Adipose tissue (tissue), 3 donors: ENCODE data around the gene NBPF20. TPM values are rescaled to one million over a fixed set of nuclear protein-coding genes. Genes with fewer than 3 reads are reported as not detected.
"Not testable (repeated sequence)": the region's sequence is repeated elsewhere in the genome, so short reads cannot be mapped to it uniquely, and the experiment has no call there.

ENCODE experiments used
- H3K27ac ChIP-seq: one replicate; pipeline ENCODE4 v1.5.1; 2013; ENCODE audit warnings: low read depth, low read length
- WGBS, 3 donors: extraction: QIAGEN DNeasy Blood & Tissue Kit; methylation state at CpG; one replicate each; pipeline ENCODE4 v1.1.7; 2013; 5-methylcytosine and 5-hydroxymethylcytosine counted together
- polyA plus RNA-seq, 3 donors: library from polyadenylated mRNA; stranded (reverse); fragments of 200-250 nt; gene quantifications; one replicate each; pipeline ENCODE4 v1.2.3, GENCODE V29; 2013
- donor health status: healthy with polysubstance abuse.
- donor health status: Bipolar disorder and iron deficiency.
- donor health status: healthy.

The NBPF20 gene, protein sequence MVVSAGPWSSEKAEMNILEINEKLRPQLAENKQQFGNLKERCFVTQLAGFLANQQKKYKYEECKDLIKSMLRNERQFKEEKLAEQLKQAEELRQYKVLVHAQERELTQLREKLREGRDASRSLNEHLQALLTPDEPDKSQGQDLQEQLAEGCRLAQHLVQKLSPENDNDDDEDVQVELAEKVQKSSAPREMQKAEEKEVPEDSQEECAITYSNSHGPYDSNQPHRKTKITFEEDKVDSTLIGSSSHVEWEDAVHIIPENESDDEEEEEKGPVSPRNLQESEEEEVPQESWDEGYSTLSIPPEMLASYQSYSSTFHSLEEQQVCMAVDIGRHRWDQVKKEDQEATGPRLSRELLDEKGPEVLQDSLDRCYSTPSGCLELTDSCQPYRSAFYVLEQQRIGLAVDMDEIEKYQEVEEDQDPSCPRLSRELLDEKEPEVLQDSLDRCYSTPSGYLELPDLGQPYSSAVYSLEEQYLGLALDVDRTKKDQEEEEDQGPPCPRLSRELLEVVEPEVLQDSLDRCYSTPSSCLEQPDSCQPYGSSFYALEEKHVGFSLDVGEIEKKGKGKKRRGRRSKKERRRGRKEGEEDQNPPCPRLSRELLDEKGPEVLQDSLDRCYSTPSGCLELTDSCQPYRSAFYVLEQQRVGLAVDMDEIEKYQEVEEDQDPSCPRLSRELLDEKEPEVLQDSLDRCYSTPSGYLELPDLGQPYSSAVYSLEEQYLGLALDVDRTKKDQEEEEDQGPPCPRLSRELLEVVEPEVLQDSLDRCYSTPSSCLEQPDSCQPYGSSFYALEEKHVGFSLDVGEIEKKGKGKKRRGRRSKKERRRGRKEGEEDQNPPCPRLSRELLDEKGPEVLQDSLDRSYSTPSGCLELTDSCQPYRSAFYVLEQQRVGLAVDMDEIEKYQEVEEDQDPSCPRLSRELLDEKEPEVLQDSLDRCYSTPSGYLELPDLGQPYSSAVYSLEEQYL (N-terminal part only)
- polyA plus RNA-seq, result 1 to 10 TPM in 1 of 3 donors, under 1 TPM in 2; 0.65 to 1.7 (median 0.86) TPM

DNA sequence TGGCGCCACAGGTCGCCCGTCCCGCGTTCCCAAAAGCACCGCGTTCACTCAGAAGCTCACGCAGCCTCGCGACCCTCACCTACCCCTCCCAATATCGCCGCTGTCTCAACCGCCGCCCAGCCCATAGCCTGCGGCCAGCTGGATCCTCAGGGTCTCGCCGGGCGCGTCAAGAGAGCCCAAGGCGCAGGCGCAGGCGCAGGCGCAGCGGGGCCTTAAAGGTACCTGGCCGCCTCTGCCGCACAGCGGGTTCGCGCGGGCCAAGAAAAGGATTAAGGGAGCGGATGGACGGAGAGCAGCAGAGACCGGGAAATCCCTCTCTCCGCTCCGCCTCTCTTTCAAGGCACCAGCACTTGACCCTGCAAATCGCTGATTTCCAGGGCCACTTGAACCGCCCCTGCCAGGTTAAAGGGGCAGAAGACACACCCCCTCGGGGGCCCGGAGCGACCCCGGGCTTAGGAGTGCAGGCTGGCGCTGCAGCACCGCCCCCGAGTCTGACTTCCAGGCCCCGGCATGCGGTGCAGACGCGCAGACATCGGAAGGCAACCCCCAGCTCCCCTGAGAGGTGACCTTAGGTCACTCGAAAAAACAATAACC is at the start of gene NBPF20:
NBPF20 (minus strand) TSS at position 168 of the 594 bp plus-strand sequence. CDS start 20,331 bp downstream, outside the sequence.
- 0% methylated on average over 37 to 50 of the region's 50 CpGs for WGBS, 3 donors
- H3K27ac ChIP-seq, result no peak within 1 kb of the TSS

DNA sequence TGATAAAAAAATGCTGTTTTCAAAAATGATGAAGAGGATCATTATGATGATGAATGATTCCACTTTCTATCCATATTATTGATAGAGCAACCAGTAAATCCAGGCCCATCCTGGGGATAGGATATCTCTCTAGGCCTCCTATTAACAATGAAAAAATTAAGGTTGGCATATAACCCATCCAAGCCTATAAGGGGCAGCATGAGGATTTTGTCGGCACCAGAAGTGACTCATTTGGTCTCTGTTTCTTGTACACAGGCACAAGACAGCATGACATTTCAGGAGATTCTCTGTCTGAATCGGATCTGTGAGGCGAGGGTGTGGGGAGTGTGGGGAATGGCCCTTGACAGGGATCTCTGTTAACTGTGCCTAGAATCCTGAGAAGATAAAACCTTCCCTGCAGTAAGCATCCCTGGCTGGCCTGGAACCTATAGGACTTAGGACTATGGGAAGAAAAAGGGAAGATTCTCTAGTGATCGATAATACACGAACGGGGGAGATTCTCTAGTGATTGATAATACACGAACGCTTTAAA is 49.5 kb upstream of the NBPF20 start:
- 21 to 39% (median 33%) methylated on average over 6 to 8 of the region's 8 CpGs for WGBS, 3 donors
- H3K27ac ChIP-seq, result not testable (repeated sequence)

DNA sequence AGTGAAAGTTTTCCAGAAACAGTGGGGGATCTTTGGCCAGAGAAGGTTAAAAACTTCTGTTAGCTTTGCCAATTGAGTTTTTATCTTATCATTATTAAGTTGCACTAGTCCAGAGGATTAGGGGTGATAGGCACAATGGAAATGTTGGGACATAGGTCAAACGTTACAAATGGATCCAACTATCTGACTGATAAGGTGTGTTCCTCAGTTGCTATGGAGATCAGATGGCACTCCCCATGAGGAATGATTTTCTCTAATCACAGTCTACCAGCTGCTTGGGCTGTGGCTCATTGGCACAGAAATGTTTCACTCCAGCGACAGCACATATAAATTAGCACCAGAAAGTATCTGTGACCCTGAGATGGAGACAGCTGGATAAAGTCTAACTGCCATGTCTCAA is 47.3 kb upstream of the NBPF20 start:
- WGBS, 3 donors, result 50 to 87% (median 62%) methylated on average over 1 of the region's 2 CpGs
- not testable (repeated sequence) for H3K27ac ChIP-seq

DNA sequence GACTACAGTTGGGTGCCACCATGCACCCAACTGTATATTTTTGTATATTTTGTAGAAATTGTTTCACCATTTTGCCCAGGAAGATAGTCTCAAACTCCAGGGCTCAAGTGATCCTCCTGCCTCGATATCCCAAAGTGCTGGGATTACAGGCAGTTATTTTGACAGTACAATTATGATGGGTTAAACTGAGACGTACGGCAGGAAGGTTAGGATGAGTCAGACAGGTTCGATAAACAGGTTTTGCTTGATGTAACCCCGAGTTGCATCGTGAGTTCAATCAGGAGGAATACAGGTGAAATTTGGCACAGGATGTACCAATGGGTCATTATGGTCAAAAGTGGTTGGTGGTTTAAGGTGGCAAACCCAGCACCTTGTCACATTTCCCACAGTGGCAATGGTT is 46.0 kb upstream of the NBPF20 start:
- 66 to 86% (median 85%) methylated on average over 6 of the region's 6 CpGs for WGBS, 3 donors

DNA sequence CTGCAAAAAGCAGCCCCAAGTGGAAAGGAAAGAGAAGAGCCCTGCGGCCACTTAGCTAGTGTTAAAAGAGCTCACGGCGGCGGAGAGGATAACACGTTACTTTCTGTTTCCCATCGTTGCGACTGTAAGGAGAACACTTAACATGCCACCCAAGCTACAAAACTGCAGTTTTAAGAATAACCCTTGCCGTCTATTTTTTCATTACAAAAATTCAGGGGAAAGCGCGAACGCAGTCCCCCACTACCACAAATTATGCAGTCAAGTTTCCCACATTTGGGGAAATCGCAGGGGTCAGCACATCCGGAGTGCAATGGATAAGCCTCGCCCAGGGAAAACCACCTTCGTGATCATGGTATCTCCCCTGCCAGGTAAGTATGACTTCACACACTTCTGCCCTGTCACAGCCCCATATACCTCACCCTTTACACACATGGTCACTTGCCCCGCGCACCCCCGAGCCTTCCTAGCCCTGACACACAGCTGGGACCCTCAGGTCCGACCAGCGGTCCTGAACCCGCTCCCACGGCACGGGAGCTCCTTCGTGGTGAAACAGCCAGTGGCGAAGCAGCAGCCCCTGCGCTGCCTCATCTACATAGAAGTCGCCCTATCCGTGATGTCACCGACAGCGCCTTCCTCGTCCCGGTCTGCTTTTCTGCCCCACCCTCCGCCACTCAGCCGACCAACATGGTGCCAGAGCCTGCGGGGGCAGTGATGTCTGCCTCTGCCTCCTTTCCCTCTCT is 40.2 kb upstream of the NBPF20 start:
- WGBS, 3 donors, result 0 to 1% (median 1%) methylated on average over 15 to 18 of the region's 35 CpGs
- H3K27ac ChIP-seq, result not testable (repeated sequence)

More for the DNA sequence above, 46.0 kb upstream of the NBPF20 start:
- not testable (repeated sequence) for H3K27ac ChIP-seq

DNA sequence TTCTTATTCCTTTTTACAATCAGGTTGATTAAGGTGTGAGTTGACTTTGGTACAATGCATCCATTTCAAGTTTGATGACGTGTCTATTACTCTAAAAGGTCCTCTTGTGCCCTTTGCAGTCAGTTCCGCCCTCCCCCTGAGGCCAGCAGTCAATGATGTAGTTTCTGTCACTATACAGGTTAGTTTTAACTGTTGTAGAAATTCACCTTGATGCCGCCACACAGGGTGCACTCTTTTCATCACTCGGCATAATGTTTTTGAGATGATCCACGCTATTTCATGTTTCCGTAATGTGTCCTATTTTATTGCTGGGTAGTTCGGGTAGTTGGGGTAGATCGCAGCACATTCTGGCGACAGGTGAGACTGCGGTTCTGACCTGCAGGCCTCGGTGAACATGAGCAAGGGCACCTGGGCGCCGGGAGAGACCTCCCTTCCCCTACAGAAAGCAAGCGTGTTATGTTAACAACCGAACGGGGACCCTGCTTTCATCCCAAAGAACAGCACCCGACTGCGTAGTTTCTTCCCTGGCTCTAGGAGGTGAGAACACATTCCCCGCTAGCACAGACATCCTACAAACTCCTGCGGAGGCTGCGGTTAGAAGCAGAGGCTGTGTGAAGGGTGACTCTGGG is 39.4 kb upstream of the NBPF20 start:
- H3K27ac ChIP-seq, result not testable (repeated sequence)
- WGBS, 3 donors, result 16 to 23% (median 18%) methylated on average over 4 to 5 of the region's 21 CpGs

DNA sequence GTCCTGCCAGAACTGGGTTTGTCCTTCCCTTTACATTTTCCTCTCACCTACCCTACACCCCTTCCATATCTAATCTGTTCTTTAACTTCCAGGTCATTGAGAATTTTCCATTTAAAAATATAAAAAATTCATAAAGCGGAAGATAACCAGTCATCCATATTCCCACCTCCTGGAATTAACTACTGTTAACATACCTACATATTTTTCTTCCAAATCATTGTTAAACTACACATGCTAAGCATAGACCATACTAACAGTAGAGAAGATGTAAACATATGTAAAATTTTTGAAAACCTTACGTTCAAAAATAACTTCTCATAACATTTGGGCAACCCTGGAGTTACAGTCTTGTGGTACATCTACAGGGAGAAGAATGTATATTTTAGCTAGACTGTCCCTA is 38.6 kb upstream of the NBPF20 start:
- H3K27ac ChIP-seq, result not testable (repeated sequence)
- WGBS, 3 donors, result 89 to 94% (median 90%) methylated on average over 2 of the region's 2 CpGs

DNA sequence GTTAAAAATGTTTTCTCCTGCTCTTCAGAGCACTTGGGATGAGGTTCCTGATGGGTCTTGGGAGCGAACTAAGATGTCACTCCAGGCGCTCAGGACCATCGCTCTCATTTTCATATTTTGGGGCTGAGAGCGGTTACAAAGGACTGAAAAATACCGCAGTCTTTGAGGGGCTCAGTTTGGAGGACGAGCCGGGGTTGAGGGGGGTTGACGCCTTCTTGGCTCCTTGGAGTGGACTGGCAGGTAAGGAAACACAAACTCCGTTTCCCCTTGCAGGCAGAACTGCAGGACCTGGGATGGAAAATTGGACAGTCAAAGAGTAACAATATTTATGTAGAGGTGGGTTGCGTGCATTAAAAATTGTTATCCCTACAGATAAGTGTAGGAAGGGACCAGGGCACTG is 35.3 kb upstream of the NBPF20 start:
- not testable (repeated sequence) for H3K27ac ChIP-seq
- WGBS, 3 donors, result 52 to 66% (median 58%) methylated on average over 8 to 9 of the region's 10 CpGs

DNA sequence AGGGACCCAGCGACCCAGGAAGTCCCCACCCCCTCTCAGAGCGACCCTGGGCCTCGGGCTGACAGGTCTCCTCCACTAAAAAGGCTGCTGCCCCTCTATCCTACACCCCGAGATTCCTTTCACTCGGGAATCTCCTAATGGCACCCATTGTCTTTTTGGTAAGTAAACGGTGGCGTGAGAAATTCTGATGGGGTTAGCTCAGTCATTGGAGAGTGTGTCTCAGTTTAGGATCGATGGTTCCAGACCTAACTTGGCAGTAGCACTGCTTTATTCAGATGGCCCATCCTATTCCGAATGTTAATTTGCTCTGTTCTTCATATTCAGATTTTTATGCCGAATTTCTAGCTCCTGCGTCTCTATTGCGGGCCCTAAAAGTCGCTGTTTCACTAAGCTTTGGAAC is 34.6 kb upstream of the NBPF20 start:
- 3 to 5% (median 5%) methylated on average over 10 to 12 of the region's 13 CpGs for WGBS, 3 donors
- H3K27ac ChIP-seq, result not testable (repeated sequence)

DNA sequence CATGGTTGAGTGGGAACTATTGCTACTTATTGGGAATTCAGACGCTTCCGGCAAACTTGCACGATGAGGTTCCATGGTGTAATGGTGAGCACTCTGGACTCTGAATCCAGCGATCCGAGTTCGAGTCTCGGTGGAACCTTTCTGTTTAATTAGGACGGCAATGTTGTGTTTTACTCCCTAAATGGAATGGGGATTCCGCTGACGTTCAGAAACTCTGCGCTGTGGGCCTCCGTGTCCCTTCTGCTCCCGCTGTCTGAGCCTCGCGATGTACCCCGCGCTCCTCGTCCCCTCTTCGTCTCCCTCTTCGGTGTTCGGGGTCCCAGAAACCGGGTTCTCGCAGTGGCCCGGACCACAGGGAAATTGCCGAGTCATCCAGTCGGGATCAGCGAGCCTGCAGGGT is 34.2 kb upstream of the NBPF20 start:
- WGBS, 3 donors, result no CpG with 5 or more reads among the region's 27 CpGs
- not testable (repeated sequence) for H3K27ac ChIP-seq

DNA sequence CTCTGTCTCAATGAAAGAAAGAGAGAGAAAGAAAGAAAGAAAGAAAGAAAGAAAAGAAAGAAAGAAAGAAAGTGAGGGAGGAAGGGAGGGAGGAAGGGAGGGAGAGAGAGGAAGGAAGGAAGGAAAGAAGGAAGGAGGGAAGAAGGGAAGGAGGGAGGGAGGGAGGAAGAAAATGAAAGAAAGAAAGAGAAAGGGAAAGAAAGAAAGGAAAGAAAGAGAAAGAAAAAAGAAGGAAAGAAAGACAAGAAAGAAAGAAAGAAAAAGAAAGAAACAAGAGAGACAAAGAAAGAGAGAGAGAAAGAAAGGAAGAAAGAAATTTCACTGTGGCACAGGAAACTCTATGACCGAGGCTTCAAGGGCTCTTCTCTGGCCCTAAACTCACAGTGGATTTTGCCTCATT is 33.7 kb upstream of the NBPF20 start:
- 60 to 80% methylated on average over 1 of the region's 1 CpG; no CpG with 5 or more reads in 1 of the 3 donors for WGBS, 3 donors
- H3K27ac ChIP-seq, result not testable (repeated sequence)

DNA sequence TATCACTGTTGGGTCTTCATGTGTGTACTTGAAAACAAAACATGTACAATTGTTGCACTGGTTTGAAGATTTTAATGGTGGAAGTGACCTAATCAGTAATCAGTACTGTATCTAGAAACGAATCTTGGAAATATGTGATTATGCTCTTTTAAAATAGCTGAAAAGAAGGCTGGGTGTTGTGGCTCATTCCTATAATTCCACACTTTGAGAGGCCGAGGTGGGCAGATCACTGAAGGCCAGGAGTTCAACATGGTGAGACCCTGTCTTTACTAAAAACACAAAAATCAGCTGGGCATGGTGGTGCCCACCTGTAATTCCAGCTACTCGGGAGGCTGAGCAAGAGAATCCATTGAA is 29.4 kb upstream of the NBPF20 start:
- not testable (repeated sequence) for H3K27ac ChIP-seq
- WGBS, 3 donors, result 55 to 70% (median 60%) methylated on average over 2 of the region's 3 CpGs

DNA sequence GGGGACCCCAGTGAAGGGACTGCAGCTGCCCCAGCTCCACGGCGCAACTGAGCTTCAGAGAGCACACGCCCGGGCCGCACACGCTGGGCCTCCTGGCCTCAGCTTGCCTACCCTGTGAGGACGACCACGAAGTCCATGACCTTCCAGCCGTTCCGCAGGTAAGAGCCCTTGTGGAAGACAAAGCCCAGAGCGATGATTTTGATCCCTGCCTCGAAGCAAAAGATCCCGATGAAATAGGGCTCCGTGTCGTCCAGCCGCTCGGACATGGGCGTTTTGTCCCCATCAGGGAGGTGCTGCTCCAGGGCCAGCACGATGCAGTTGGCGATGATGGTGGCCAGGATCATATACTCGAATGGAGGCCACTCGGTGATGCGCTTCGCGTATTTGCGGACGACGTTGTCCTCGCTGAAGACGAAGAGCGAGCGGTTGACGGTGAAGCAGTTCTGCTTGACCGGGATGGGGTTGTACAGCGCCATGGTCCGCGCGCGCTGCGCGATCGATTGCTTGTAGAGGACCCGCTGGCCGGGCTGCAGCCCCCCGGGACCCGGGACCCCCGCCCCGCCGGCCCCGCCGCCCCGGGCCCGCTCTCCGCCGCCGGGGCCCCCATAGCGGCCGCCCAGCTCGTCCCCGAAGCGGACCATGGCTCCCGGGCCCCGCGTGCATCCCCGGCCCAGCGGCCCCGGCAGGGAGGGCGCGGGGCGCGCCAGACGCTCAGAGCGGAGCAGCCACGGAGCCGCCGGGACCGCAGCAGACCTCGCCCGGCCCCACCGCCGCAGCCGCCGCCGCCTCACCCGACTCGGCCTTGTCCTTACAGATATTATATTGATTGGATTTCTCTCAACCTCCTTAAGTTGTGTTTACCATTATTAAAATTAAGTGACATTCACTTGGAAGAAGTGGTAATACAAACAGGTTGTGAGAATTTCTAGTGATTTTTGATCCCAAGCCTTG is 28.7 kb upstream of the NBPF20 start:
- not testable (repeated sequence) for H3K27ac ChIP-seq
- WGBS, 3 donors, result 15 to 21% (median 20%) methylated on average over 43 to 57 of the region's 86 CpGs

DNA sequence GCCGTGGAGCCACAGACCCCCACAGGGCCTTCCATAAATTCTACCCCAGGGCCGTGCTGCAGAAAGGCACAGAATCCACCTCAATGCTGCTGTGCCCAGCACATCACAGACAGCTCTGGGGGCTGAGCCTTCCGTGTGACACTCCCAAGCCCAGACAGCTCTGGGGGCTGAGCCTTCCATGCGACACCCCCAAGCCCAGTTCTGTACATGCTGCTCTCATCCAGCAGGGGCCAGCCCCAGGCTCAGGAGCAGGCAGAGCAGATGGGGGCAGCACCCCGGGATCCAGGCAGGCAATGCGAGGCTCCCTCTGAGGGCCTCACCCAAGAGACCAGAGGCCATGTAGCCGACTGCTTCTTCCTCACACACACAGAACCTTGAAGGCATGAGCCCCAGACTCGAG is 27.1 kb upstream of the NBPF20 start:
- 40 to 70% (median 63%) methylated on average over 2 to 3 of the region's 8 CpGs for WGBS, 3 donors
- not testable (repeated sequence) for H3K27ac ChIP-seq

DNA sequence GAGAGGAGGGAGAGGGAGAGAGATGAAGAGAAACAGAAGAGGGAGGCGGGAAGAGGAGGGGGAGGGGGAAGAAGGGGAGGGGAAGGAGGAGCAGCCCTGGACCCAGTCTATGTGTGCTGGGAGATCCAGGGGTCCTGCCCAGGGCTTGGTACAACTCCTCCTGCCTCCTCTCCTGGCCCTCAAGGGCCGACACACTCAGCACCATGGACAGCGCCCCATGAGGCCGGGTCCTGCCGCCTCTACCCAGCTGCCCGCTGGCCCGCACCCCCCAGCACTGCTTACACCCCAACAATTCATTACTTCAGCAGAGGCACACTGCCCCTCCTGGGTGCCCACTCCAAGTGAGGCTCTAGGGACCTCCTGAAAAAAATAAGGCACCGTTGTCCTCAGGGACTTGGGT is 26.5 kb upstream of the NBPF20 start:
- 0 to 9% (median 4%) methylated on average over 3 to 6 of the region's 8 CpGs for WGBS, 3 donors
- H3K27ac ChIP-seq, result not testable (repeated sequence)

DNA sequence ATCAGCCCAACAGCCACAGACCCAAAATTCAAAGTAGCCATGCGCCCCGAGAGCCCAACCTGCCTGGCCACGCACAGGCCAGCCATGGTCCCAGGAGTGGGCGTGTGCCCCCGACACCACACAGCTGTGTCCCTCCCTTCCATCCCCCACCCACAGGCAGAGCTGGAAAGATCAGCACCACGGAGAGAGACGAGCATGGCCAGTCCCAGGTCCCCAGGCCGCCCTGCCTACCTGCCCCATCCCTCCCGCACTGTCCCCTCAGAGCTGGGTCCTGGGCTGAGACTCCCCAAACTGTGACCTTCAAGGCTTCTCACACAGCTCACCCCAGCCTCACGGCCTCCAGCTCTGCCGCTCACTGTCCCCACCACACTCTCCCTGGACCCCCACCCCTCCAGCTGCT is 19.8 kb upstream of the NBPF20 start:
- H3K27ac ChIP-seq, result not testable (repeated sequence)
- WGBS, 3 donors, result 30 to 44% (median 35%) methylated on average over 5 to 10 of the region's 11 CpGs

DNA sequence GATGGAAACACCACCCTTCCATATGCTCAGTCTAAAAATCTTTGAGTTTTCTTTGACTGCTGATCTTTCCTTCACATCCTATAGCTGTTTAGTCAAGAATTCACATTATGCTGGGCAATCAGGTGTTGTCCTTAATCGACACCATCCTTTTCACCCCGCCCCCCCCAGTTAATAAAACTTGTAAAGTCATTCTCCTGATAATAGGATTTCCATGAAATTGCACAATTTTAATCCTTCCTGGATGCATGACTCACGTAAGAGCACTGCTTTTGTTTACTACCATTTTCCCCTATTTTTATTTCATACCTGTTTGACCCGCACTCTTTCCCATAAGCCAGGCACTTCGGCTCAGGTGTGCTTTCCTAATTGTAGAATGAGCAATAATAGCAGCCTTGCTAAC is 16.9 kb upstream of the NBPF20 start:
- WGBS, 3 donors, result 76 to 84% (median 80%) methylated on average over 5 of the region's 5 CpGs
- not testable (repeated sequence) for H3K27ac ChIP-seq
